Epithelial cell of esophagus (primary cell): ENCODE data around the gene TERC.

Experiments
- DNase-seq: peaks from one replicate; pipeline ENCODE4 v3.0.0; 2010; ENCODE audit warnings: low read depth
- H3K4me3 ChIP-seq: 2 replicates; pipeline ENCODE4 v1.5.1; 2011; ENCODE audit warnings: mild to moderate bottlenecking, low read length, control low read depth
- TF ChIP-seq, protein P1 (sequence below): IDR thresholded peaks from 2 replicates; pipeline ENCODE4 v1.5.1; 2011; ENCODE audit warnings: low read depth, mild to moderate bottlenecking, low read length, control low read depth, inconsistent platforms; ENCODE audit not compliant: insufficient read depth; ENCODE audit errors: missing control alignments

Gene TERC

DNA sequence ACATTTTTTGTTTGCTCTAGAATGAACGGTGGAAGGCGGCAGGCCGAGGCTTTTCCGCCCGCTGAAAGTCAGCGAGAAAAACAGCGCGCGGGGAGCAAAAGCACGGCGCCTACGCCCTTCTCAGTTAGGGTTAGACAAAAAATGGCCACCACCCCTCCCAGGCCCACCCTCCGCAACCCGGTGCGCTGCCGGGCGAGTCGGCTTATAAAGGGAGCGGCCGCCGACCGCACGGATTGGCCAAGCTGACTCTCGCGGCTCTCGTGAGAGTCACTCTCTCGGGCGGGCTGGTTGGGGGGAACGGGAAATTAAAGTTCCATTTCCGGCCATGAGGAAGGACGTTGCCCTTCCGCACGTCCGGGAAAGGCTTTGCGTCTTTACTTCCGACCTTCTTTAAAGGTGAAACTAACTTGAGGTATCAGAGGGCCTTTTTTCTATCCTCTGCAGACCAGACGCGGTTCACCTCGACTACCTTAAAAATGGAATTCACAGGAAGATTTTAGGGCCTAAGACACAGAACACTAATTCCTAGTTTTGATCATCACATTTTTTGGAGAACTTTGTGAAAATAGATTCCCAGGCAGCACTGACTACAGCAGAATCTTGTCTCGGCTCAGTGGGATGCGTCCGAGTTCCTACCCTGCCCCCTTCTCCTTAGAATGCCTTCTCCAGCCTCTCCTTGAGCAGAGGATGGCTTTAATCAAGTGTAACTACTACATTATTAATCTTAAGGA, at the start of gene TERC:
TSS of gene TERC (minus strand) at position 179 of the 731 bp plus-strand sequence.
- DNase-seq: peak; percentile 90
- TF ChIP-seq, protein P1, sequence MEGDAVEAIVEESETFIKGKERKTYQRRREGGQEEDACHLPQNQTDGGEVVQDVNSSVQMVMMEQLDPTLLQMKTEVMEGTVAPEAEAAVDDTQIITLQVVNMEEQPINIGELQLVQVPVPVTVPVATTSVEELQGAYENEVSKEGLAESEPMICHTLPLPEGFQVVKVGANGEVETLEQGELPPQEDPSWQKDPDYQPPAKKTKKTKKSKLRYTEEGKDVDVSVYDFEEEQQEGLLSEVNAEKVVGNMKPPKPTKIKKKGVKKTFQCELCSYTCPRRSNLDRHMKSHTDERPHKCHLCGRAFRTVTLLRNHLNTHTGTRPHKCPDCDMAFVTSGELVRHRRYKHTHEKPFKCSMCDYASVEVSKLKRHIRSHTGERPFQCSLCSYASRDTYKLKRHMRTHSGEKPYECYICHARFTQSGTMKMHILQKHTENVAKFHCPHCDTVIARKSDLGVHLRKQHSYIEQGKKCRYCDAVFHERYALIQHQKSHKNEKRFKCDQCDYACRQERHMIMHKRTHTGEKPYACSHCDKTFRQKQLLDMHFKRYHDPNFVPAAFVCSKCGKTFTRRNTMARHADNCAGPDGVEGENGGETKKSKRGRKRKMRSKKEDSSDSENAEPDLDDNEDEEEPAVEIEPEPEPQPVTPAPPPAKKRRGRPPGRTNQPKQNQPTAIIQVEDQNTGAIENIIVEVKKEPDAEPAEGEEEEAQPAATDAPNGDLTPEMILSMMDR: no peak

DNA sequence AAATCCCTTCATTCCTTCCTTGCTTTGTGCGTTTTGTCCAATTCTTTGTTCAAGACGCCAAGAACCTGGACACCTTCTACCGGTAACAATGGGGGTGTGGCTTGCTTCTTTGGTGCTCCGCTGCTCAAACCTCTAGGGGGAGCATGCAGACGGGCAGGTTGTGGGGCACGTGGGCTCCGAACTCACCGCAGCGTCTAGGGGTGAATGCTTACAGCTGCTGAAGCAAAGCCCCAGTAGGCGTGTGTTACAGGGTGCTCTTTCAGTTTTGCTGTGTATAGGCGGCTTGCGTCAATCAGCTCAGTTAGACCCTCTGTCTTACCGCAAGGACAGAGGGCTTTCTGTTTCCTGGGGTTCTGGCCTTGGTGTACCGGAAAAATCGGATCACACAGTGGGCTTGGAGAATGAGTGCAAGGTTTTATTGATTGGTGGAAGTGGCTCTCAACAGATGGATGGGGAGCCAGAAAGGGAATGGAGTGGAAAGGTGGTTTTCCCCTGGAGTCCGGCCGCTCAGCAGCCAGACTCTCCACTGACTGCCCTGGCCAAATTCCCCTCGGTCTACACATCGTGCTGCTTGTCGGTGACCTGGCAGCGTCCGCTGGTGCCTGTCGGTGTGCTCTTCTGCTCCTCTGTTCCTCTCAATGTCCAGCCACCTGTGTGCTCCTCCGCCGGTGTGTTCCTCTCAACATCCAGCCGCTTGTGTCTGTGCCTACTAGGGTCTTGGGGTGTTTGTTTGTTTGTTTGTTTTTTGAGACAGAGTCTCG, 49.1 kb upstream of the TERC start:
- peak; percentile 55 for DNase-seq
- TF ChIP-seq, protein P1: peak; percentile 43
- H3K4me3 ChIP-seq: peak overlapping the region; percentile 3

More for the DNA sequence above, at the start of gene TERC:
- peak within 1 kb of the TSS; percentile 88 for H3K4me3 ChIP-seq

DNA sequence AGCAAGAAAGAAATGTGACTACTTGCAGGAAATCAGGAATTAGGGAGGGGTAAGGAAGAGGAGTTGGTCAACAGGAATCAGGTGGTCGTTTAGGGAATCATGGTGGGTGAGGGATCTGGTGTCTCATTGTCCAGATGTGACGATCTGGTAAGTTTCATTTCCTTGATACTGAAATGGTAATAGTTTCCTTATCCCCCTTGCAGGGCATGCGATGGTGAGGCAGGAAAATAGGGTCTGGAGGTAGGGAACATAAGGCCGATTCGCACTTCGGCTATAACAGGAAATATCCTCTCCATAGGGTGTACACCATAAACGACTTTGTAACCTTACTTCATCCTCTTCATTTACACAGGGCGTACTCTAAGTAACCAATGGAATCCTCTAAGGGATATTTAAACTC, 48.4 kb upstream of the TERC start:
- no peak overlapping the region for H3K4me3 ChIP-seq
- DNase-seq: no peak
- TF ChIP-seq, protein P1: no peak

DNA sequence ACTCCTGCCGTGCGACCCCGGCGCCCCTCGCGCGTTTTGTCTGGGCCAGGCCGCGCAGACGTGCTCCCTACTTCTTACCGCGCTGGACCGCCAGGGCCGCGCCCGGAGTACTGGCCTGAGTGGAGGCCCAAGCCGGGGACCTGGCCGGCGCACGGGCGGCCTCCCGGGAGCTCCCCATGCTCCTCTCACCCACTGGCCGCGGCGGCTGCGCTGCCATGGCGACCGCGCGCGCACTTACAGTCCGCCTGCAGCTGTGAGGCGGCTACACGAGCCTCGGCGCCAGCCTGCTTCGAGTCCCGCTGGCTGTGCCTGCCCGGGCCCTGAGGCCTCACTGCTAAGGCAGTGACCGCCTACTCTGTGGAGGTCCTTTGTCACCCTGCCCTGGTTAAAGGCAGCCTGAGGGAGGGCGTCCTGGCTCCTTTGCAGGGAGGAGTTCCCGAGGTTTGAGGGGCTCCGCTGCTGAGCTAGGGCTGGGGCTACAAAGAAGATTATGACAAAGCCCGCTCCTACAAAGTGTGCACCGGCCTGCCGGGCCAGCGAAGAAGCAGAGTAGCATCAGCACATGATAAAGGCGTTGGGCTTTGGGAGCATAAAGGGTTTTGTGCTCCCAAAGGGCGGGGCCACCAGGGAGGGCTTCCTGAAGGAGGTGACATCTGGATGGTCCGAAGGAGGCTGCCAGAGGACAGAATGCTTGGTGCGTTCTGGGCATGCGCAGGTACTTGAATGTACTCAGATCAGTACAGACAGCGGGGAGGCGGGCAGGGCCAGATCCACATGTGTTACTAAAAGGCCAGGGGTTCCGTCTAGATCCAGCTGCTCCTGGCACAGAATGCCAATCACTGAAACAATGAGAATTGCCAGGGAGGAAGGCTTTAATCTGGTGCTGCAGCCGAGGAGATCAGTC, 47.7 kb upstream of the TERC start, which contains the start of the genes LRRC34 and LRRIQ4:
TSS of gene LRRC34 (minus strand) at position 573 of the 904 bp plus-strand sequence. CDS start at position 217, 356 bp downstream.
TSS of gene LRRIQ4 (plus strand) at position 539 of the 904 bp plus-strand sequence. CDS start 9,052 bp downstream, outside the sequence.
- TF ChIP-seq, protein P1: no peak
- peak within 1 kb of the TSS; percentile 46 for H3K4me3 ChIP-seq
- DNase-seq: peak; percentile 62

DNA sequence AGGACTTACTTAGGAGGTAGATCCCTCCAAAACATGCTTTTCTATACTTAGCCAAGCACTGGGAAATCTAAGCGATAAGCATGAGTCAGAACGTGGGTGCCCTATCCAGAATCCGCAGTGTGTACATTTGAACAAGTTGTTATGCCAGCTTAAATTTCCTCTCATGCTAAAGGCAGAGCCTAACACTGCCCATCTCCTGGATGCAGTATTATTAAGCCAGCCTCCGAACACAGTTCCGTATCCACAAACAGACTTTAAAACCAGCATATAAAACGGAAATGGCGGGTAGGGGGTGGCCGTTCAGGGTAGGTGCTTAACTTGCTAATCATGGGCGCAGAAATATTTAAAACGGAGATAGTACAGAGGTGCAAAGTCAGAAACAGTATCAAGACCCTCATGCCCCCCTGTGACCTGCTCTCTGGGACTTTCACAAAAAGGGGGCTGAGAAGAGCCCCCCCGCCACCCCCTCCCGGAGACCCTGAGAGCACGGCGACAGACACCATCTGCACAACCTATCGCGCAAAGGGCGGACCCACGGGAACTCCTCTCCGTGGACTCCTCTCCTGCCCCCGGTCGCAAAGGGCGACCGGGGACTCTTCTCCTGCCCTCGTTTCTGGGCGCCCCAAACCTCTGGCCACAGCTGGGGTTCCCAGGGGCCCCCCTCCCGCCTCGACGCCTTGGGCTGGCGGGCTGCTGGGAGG, 46.9 kb upstream of the TERC start:
- peak overlapping the region; percentile 46 for H3K4me3 ChIP-seq
- DNase-seq: peak; percentile 66
- TF ChIP-seq, protein P1: no peak
